Glutamatergic neuron (in vitro differentiated cells): ENCODE results near the gene OR6M1. TPM values are rescaled to one million over a fixed set of nuclear protein-coding genes. Genes with fewer than 3 reads are reported as not detected.

Experiments
- DNase-seq: peaks from one replicate; pipeline ENCODE4 v3.0.0; 2022
- H3K27ac Mint-ChIP-seq: one replicate; pipeline ENCODE4 v1.8.0; 2020; ENCODE audit warnings: mild to moderate bottlenecking, mixed read lengths, inconsistent platforms; ENCODE audit not compliant: unreplicated experiment
- H3K27me3 Mint-ChIP-seq: one replicate; pipeline ENCODE4 v1.8.0; 2020; ENCODE audit warnings: mild to moderate bottlenecking, moderate library complexity, mixed read lengths, inconsistent platforms; ENCODE audit not compliant: unreplicated experiment
- H3K36me3 Mint-ChIP-seq: one replicate; pipeline ENCODE4 v1.8.0; 2020; ENCODE audit warnings: mild to moderate bottlenecking, mixed read lengths, inconsistent platforms; ENCODE audit not compliant: unreplicated experiment
- H3K4me1 Mint-ChIP-seq: one replicate; pipeline ENCODE4 v1.8.0; 2020; ENCODE audit warnings: mild to moderate bottlenecking, low read depth, mixed read lengths, inconsistent platforms; ENCODE audit not compliant: unreplicated experiment
- H3K4me3 Mint-ChIP-seq: one replicate; pipeline ENCODE4 v1.8.0; 2020; ENCODE audit warnings: mild to moderate bottlenecking, mixed read lengths, inconsistent platforms; ENCODE audit not compliant: unreplicated experiment
- H3K9me3 Mint-ChIP-seq: one replicate; pipeline ENCODE4 v1.8.0; 2020; ENCODE audit warnings: mild to moderate bottlenecking, moderate library complexity, mixed read lengths, inconsistent platforms; ENCODE audit not compliant: unreplicated experiment
- total RNA-seq: library from RNA; stranded (reverse); fragmentation: NEBNext Ultra II Directional; extraction: Animal tissue kit (Norgen Biotek cat#: 25700); gene quantifications from one replicate; pipeline ENCODE4 v1.2.1, GENCODE V29; 2021; ENCODE audit not compliant: unreplicated experiment
- TF ChIP-seq, protein P1 (sequence below): fragments of 200-600 bp; sonication (generic); IDR thresholded peaks from one replicate; pipeline ENCODE4 v1.5.0; 2021; ENCODE audit not compliant: partially characterized antibody, unreplicated experiment

OR6M1 gene
- total RNA-seq, 1 donor from 2014 or later, result not detected

DNA sequence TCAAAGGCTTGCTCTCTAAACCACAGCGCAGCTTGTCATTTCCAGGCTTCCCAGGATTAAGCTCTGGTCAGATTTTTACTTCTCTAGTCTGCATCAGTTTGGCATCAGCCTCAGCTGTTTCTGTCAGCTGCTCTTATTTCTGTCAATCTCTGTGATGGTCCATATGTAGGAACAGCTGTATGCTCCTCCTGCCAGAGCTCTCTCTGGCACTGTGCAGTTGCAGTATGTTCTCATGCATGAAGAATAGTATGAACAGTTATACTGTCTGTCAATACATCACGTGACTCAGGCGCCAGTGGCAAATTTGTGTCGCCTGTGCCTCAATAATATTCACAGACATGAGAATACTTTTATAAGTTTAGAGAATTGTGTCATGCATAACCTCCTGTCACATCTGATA, 6.7 kb downstream of the OR6M1 start:
- Mint-ChIP-seq H3K4me1 (peaks cover 32% of the 10 kb centered on the region), H3K27ac (peak overlapping the region; percentile 100), H3K27me3 (peaks cover 13% of the 10 kb centered on the region), H3K9me3 (peaks cover 19% of the 10 kb centered on the region), H3K36me3 (peaks cover 24% of the 10 kb centered on the region), H3K4me3 (peak overlapping the region; percentile 20)
- DNase-seq, result peak; percentile 40
- TF ChIP-seq, protein P1, sequence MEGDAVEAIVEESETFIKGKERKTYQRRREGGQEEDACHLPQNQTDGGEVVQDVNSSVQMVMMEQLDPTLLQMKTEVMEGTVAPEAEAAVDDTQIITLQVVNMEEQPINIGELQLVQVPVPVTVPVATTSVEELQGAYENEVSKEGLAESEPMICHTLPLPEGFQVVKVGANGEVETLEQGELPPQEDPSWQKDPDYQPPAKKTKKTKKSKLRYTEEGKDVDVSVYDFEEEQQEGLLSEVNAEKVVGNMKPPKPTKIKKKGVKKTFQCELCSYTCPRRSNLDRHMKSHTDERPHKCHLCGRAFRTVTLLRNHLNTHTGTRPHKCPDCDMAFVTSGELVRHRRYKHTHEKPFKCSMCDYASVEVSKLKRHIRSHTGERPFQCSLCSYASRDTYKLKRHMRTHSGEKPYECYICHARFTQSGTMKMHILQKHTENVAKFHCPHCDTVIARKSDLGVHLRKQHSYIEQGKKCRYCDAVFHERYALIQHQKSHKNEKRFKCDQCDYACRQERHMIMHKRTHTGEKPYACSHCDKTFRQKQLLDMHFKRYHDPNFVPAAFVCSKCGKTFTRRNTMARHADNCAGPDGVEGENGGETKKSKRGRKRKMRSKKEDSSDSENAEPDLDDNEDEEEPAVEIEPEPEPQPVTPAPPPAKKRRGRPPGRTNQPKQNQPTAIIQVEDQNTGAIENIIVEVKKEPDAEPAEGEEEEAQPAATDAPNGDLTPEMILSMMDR, result no peak

DNA sequence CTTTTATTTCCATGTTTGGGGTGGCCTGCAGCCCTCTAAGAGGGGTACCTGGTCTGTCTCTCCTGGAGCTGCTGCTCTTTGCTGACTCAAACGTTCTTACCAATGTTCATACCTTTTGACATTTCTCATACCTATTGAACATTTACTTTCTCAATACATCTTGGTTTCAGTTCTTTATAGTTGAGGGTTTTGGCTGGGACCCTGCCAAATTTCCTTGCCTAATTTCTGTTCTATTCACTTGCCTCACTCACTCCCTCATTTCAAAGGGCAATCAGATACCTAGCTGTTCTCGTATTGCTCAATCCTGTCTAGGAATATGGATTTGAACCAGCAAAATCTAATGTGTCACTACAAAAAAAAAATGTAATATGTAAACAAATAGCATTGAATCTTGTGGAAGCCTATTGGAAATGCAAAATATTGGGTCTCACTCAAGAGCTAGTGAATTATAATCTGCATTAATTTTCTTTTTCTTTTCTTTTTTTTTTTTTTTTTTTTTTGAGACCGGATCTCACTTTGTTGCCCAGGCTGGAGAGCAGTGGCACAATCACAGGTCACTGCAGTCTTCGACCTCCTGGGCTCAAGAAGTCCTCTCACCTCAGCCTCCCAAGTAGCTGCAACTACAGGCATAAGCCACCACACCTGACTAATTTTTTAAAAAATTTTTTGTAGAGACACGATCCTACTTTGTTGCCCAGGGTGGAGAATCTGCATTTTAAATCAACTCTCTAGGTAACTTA, 7.5 kb downstream of the OR6M1 start:
- no peak for DNase-seq
- peaks cover 21% of the 10 kb centered on the region for H3K9me3 Mint-ChIP-seq
- H3K36me3 Mint-ChIP-seq, result peaks cover 24% of the 10 kb centered on the region
- H3K27ac Mint-ChIP-seq, result peak overlapping the region; percentile 100
- TF ChIP-seq, protein P1, result no peak
- H3K4me3 Mint-ChIP-seq, result no peak overlapping the region
- H3K4me1 Mint-ChIP-seq, result peaks cover 32% of the 10 kb centered on the region
- peaks cover 13% of the 10 kb centered on the region for H3K27me3 Mint-ChIP-seq

DNA sequence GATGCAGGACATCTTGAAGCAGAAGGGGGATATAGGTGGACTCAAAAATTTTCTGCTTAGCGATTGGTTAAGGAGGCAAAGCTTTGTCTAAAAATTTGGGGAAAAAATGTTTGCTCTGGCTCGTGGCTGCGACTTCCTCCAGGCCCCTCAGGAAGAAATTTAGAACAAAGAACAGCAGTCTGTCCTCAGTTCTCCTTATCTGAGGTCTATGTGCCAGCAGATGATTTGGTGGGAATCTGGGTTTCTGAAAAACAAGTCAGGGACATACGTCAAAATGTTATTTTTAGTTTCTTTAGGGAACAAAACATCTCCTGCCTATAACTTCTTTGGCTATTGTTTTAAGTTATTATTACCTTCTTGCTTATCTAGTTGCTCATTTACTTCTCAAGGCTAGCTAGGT, 8.1 kb downstream of the OR6M1 start:
- no peak overlapping the region for H3K4me3 Mint-ChIP-seq
- H3K4me1 Mint-ChIP-seq, result peaks cover 31% of the 10 kb centered on the region
- TF ChIP-seq, protein P1, result no peak
- DNase-seq, result no peak
- H3K9me3 Mint-ChIP-seq, result peaks cover 21% of the 10 kb centered on the region
- peaks cover 28% of the 10 kb centered on the region for H3K36me3 Mint-ChIP-seq
- peak overlapping the region; percentile 100 for H3K27ac Mint-ChIP-seq
- H3K27me3 Mint-ChIP-seq, result peaks cover 13% of the 10 kb centered on the region

DNA sequence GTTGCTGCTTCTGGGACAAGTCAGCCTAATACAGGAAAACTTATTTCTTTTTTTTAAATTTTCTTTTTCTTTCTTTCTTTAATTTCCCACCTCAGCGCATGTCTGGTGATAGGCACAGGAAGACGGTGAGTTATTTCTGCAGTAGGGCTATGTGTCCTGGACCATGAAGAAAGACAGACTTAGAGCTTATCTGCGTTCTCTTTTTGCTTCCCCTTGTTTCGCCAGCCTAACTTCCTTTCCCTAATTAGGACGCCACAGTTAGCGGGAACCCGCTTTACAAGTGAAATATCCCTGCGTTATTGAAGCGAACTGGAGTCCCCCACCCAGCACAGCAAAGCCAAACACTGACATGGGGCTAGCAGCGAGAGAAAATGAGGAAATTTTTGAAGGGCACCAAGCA, 8.6 kb downstream of the OR6M1 start:
- H3K36me3 Mint-ChIP-seq, result peaks cover 28% of the 10 kb centered on the region
- DNase-seq, result no peak

DNA sequence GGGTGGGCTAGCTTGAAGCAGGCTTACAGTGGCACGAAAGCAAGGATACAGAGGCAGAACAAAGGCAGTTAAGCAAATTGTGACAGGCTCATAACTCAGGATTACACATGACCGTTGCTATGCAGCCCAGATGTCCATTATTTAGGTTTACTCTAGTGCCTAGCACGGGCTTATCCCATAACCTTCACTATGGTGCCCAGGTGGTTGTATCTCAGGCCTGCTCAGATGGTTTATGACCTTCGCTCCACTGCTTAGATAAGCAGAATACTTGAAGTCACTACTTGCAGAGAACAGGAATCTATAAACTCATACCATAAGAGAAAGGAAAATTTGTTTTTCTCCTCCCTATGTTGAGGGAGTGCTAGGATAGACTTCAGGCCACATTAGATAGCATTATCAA, 9.0 kb downstream of the OR6M1 start:
- H3K4me3 Mint-ChIP-seq, result no peak overlapping the region
- H3K4me1 Mint-ChIP-seq, result peaks cover 27% of the 10 kb centered on the region
- no peak overlapping the region for H3K27ac Mint-ChIP-seq
- H3K36me3 Mint-ChIP-seq, result peaks cover 28% of the 10 kb centered on the region
- peaks cover 13% of the 10 kb centered on the region for H3K27me3 Mint-ChIP-seq
- DNase-seq, result no peak
- TF ChIP-seq, protein P1, result no peak
- peaks cover 21% of the 10 kb centered on the region for H3K9me3 Mint-ChIP-seq

More for the DNA sequence above, 8.6 kb downstream of the OR6M1 start:
- Mint-ChIP-seq H3K4me1 (peaks cover 27% of the 10 kb centered on the region), H3K9me3 (peaks cover 21% of the 10 kb centered on the region), H3K4me3 (no peak overlapping the region), H3K27ac (peak overlapping the region; percentile 100), H3K27me3 (peaks cover 13% of the 10 kb centered on the region)
- TF ChIP-seq, protein P1, result no peak
